ENCODE measurements around the gene PDE4D. TPM values are rescaled to one million over a fixed set of nuclear protein-coding genes. Genes with fewer than 3 reads are reported as not detected.

PDE4D gene
- total and polyA plus RNA-seq, 2 donors (not counting 1 experiment from before 2014, with no cell fraction given), result 14.9 to 171 TPM

GRCh38 chr5:59089767-59090166 lies 803.8 kb downstream of the PDE4D start:
- Histone ChIP-seq H3K4me3 (ENCODE audit: control extremely low read depth in 1 of 5, extremely low read depth in 1 of 5, insufficient read depth in 1 of 5, low read depth in 2 of 5, low read length in 4 of 5) (no peak overlapping the region), H3K4me1 (ENCODE audit: control insufficient read depth in 2 of 2, insufficient read depth in 2 of 2, low read length in 2 of 2) (no peaks in the 10 kb centered on the region), H3K4me2 (replicated peaks; ENCODE audit: low read depth, low read length, poor library complexity, severe bottlenecking) (no peak overlapping the region), H3K27me3 (replicated peaks in 1 of 4; ENCODE audit: control extremely low read depth in 1 of 4, control insufficient read depth in 3 of 4, insufficient read depth in 4 of 4, low read length in 3 of 4) (no peaks in the 10 kb centered on the region), H3K79me2 (ENCODE audit: control insufficient read depth, insufficient read depth, low read length) (no peaks in the 10 kb centered on the region), H3K9me3 (ENCODE audit: control extremely low read depth in 1 of 3, control insufficient read depth in 2 of 3, insufficient read depth in 1 of 3, low read length in 2 of 3) (no peaks in the 10 kb centered on the region), H3K9ac (ENCODE audit: low read length) (no peak overlapping the region), H4K20me1 (ENCODE audit: control insufficient read depth, insufficient read depth, low read length, poor library complexity, severe bottlenecking) (no peaks in the 10 kb centered on the region), H2AFZ (ENCODE audit: insufficient read depth, low read depth, low read length, poor library complexity, severe bottlenecking) (no peak overlapping the region), H3K27ac (ENCODE audit: low read length in 2 of 2) (no peak overlapping the region), H3K36me3 (replicated peaks in 1 of 2; ENCODE audit: control extremely low read depth in 1 of 2, control insufficient read depth in 1 of 2, extremely low read depth in 1 of 2, insufficient read depth in 2 of 2, low read length in 1 of 2) (no peaks in the 10 kb centered on the region)
- DNase-seq (no peak), ATAC-seq (ENCODE audit: low read depth) (no peak)
- Mint-ChIP-seq H3K27me3 (peaks cover 7% of the 10 kb centered on the region), H3K4me1 (no peaks in the 10 kb centered on the region), H3K4me3 (no peak overlapping the region), H3K9me3 (ENCODE audit: insufficient read depth) (no peaks in the 10 kb centered on the region), H3K27ac (no peak overlapping the region)
- POLR2A ChIA-PET, result no interaction called here
- WGBS (ENCODE audit: insufficient coverage), result 100% methylated on average over 1 of the region's 3 CpGs
- CTCF ChIA-PET, result no interaction called here
- intact Hi-C loops (cut with micrococcal nuclease), result no loop called here
- TF ChIP-seq CTCF (IDR thresholded peaks at IDR 0.05) (no peak), EZH2 (IDR thresholded peaks at IDR 0.05; ENCODE audit: borderline replicate concordance, insufficient read depth, low read depth, low read length, poor library complexity, severe bottlenecking) (no peak)

- no peak overlapping the region for H3K4me2 ChIP-seq (replicated peaks; ENCODE audit: low read depth, low read length, poor library complexity, severe bottlenecking)
- CTCF ChIA-PET, result interaction anchor here (0.6 kb wide), 1 partner anchor 648 kb away, joined by 4 read pairs; no protein-coding TSS in a partner anchor
- H4K20me1 ChIP-seq (ENCODE audit: control insufficient read depth, insufficient read depth, low read length, poor library complexity, severe bottlenecking), result no peaks in the 10 kb centered on the region
- no peak overlapping the region for H3K4me3 Mint-ChIP-seq
- peaks cover 7% of the 10 kb centered on the region for H3K27me3 Mint-ChIP-seq
- H3K36me3 ChIP-seq (replicated peaks in 1 of 2; ENCODE audit: control extremely low read depth in 1 of 2, control insufficient read depth in 1 of 2, extremely low read depth in 1 of 2, insufficient read depth in 2 of 2, low read length in 1 of 2), result no peaks in the 10 kb centered on the region
- H3K9me3 Mint-ChIP-seq (ENCODE audit: insufficient read depth), result no peaks in the 10 kb centered on the region
- no peaks in the 10 kb centered on the region for H3K79me2 ChIP-seq (ENCODE audit: control insufficient read depth, insufficient read depth, low read length)
- POLR2A ChIA-PET, result no interaction called here
- H3K27ac ChIP-seq (ENCODE audit: low read length in 2 of 2), result no peak overlapping the region
- H3K9ac ChIP-seq (ENCODE audit: low read length), result no peak overlapping the region
- no peak overlapping the region for H3K27ac Mint-ChIP-seq
- ATAC-seq (ENCODE audit: low read depth) (no peak), DNase-seq (no peak)
- no peaks in the 10 kb centered on the region for H3K4me1 ChIP-seq (ENCODE audit: control insufficient read depth in 2 of 2, insufficient read depth in 2 of 2, low read length in 2 of 2)
- H3K27me3 ChIP-seq (replicated peaks in 1 of 4; ENCODE audit: control extremely low read depth in 1 of 4, control insufficient read depth in 3 of 4, insufficient read depth in 4 of 4, low read length in 3 of 4), result no peaks in the 10 kb centered on the region
- TF ChIP-seq EZH2 (IDR thresholded peaks at IDR 0.05; ENCODE audit: borderline replicate concordance, insufficient read depth, low read depth, low read length, poor library complexity, severe bottlenecking), result no peak
- no peak for TF ChIP-seq CTCF (IDR thresholded peaks at IDR 0.05)
- no peaks in the 10 kb centered on the region for H3K9me3 ChIP-seq (ENCODE audit: control extremely low read depth in 1 of 3, control insufficient read depth in 2 of 3, insufficient read depth in 1 of 3, low read length in 2 of 3)
- H2AFZ ChIP-seq (ENCODE audit: insufficient read depth, low read depth, low read length, poor library complexity, severe bottlenecking), result no peak overlapping the region
- no peaks in the 10 kb centered on the region for H3K4me1 Mint-ChIP-seq
- intact Hi-C loops (cut with micrococcal nuclease), result no loop called here
- no peak overlapping the region for H3K4me3 ChIP-seq (ENCODE audit: control extremely low read depth in 1 of 5, extremely low read depth in 1 of 5, insufficient read depth in 1 of 5, low read depth in 2 of 5, low read length in 4 of 5)
Observed at GRCh38 chr5:59088546-59088945, 805.0 kb downstream of the PDE4D start.
